ENCODE data around the gene SPEN. TPM values are rescaled to one million over a fixed set of nuclear protein-coding genes. Genes with fewer than 3 reads are reported as not detected.

Gene SPEN
- total and polyA plus RNA-seq, 9 of the 15 experiments (the other 6 are each of a cell fraction or from before 2014, with no cell fraction given), result 5.7 to 87.5 (median 27.2) TPM

GRCh38 chr1:15848929-15849774, 1.6 kb downstream of the SPEN start (continued):
- TF ChIP-seq, protein P1, sequence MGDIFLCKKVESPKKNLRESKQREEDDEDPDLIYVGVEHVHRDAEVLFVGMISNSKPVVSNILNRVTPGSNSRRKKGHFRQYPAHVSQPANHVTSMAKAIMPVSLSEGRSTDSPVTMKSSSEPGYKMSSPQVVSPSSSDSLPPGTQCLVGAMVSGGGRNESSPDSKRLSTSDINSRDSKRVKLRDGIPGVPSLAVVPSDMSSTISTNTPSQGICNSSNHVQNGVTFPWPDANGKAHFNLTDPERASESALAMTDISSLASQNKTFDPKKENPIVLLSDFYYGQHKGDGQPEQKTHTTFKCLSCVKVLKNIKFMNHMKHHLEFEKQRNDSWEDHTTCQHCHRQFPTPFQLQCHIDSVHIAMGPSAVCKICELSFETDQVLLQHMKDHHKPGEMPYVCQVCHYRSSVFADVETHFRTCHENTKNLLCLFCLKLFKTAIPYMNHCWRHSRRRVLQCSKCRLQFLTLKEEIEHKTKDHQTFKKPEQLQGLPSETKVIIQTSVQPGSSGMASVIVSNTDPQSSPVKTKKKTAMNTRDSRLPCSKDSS (IDR thresholded peaks at IDR 0.05; ENCODE audit: low read depth, partially characterized antibody), result no peak
- TF ChIP-seq SMAD3 (CRISPR knock-in tag; conservative IDR thresholded peaks at IDR 0.05) (no peak), HMBOX1 (IDR thresholded peaks at IDR 0.05) (no peak), TAF9B (IDR thresholded peaks at IDR 0.05; ENCODE audit: partially characterized antibody) (no peak), HEY1 (CRISPR knock-in tag; IDR thresholded peaks at IDR 0.05; ENCODE audit: borderline replicate concordance) (no peak), ATF4 (CRISPR knock-in tag; IDR thresholded peaks at IDR 0.05) (no peak), ZNF445 (CRISPR knock-in tag; IDR thresholded peaks at IDR 0.05; ENCODE audit: low read depth) (no peak), BACH1 (tag; IDR thresholded peaks at IDR 0.05) (no peak; the same call in 1 of the 2 replicates), CEBPG (CRISPR knock-in tag; IDR thresholded peaks at IDR 0.05) (no peak), CEBPG (tag; conservative IDR thresholded peaks at IDR 0.05 in 1 of 2, IDR thresholded peaks at IDR 0.05 in 1 of 2) (no peak), ARID4B (CRISPR knock-in tag; IDR thresholded peaks at IDR 0.05) (no peak), BCL6 (CRISPR knock-in tag; IDR thresholded peaks at IDR 0.05) (no peak), THRB (CRISPR knock-in tag; conservative IDR thresholded peaks at IDR 0.05) (no peak)
- TF ChIP-seq, protein P2, sequence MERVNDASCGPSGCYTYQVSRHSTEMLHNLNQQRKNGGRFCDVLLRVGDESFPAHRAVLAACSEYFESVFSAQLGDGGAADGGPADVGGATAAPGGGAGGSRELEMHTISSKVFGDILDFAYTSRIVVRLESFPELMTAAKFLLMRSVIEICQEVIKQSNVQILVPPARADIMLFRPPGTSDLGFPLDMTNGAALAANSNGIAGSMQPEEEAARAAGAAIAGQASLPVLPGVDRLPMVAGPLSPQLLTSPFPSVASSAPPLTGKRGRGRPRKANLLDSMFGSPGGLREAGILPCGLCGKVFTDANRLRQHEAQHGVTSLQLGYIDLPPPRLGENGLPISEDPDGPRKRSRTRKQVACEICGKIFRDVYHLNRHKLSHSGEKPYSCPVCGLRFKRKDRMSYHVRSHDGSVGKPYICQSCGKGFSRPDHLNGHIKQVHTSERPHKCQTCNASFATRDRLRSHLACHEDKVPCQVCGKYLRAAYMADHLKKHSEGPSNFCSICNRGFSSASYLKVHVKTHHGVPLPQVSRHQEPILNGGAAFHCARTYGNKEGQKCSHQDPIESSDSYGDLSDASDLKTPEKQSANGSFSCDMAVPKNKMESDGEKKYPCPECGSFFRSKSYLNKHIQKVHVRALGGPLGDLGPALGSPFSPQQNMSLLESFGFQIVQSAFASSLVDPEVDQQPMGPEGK (CRISPR knock-in tag; IDR thresholded peaks at IDR 0.05; ENCODE audit: borderline replicate concordance), result no peak

Measured in K562 (cell line).